Prostate gland (tissue), 2 donors: ENCODE data around the gene OR56B4.

ENCODE experiments used
- POLR2A ChIP-seq: fragments of 450-650 bp; IDR thresholded peaks from one replicate; pipeline ENCODE4 v1.6.1; 2016; ENCODE audit warnings: antibody characterized with exemption, mild to moderate bottlenecking
- TF ChIP-seq, protein P1 (sequence below), 4 experiments: fragments of 200-600 bp in 2 of 4; fragments of 450-650 bp in 2 of 4; sonication (generic) in 2 of 4; IDR thresholded peaks; 1 replicate in 3 of 4; 2 replicates in 1 of 4; pipeline ENCODE4 v1.5.1; 2016 to 2019; ENCODE audit warnings: antibody characterized with exemption in 4 of 4, mild to moderate bottlenecking in 2 of 4, moderate library complexity in 2 of 4

DNA sequence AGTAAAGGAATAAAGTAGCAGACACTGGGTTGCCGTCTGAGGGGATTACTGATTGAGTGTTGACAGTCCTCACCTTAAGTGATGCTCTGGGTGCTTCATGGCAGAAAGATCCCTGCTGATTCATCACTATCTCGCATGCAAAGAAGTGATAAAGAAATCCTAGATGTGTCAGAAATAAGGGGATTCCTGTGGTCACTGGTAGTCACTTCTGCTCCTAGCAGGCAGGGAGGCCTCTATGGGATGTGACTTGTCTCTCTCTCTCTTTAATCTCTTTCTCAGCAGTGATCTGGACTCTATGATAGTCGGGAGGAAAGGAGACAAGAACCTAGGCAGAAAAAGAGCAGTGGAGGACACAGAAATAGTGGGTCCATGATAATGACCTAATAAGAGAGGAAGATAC is 46.0 kb upstream of the OR56B4 start:
- TF ChIP-seq, protein P1, sequence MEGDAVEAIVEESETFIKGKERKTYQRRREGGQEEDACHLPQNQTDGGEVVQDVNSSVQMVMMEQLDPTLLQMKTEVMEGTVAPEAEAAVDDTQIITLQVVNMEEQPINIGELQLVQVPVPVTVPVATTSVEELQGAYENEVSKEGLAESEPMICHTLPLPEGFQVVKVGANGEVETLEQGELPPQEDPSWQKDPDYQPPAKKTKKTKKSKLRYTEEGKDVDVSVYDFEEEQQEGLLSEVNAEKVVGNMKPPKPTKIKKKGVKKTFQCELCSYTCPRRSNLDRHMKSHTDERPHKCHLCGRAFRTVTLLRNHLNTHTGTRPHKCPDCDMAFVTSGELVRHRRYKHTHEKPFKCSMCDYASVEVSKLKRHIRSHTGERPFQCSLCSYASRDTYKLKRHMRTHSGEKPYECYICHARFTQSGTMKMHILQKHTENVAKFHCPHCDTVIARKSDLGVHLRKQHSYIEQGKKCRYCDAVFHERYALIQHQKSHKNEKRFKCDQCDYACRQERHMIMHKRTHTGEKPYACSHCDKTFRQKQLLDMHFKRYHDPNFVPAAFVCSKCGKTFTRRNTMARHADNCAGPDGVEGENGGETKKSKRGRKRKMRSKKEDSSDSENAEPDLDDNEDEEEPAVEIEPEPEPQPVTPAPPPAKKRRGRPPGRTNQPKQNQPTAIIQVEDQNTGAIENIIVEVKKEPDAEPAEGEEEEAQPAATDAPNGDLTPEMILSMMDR (IDR thresholded peaks at IDR 0.05) = no peak
- no peak for TF ChIP-seq POLR2A
